SK-N-SH (cell line): Measurements from ENCODE around the gene NAA10. TPM values are rescaled to one million over a fixed set of nuclear protein-coding genes. Genes with fewer than 3 reads are reported as not detected.

Experiments used
- IRF3 ChIP-seq: fragments of 150-350 bp; IDR thresholded peaks from 2 replicates; pipeline ENCODE4 v1.6.1; 2016; ENCODE audit warnings: mild to moderate bottlenecking, low read depth, low read length
- MEF2A ChIP-seq: IDR thresholded peaks from 2 replicates; pipeline ENCODE4 v1.4.0; 2012; ENCODE audit warnings: low read depth, borderline replicate concordance
- MXI1 ChIP-seq: IDR thresholded peaks from 2 replicates; pipeline ENCODE4 v1.6.1; 2012; ENCODE audit warnings: mild to moderate bottlenecking, low read depth, low read length, improper control_type of control experiment
- USF2 ChIP-seq: fragments of 150-350 bp; IDR thresholded peaks from 2 replicates; pipeline ENCODE4 v1.6.1; 2017; ENCODE audit warnings: antibody characterized with exemption, low read length, low read depth, borderline replicate concordance
- polyA plus RNA-seq, 3 experiments: library from polyadenylated mRNA; depleted of rRNA; stranded (reverse); fragments of >200 nt; gene quantifications; 2 replicates each; pipeline ENCODE4 v1.2.3, GENCODE V29; 2012
- small RNA-seq, 7 experiments: library from RNA; depleted of rRNA; stranded (forward); fragments of <200 nt; gene quantifications; one replicate each; pipeline ENCODE3, GENCODE V24; 2012

Gene NAA10
- polyA plus RNA-seq, 1 of the 3 experiments (the other 2 are of a cell fraction) = 229 TPM

- TF ChIP-seq IRF3 (no peak), MXI1 (no peak), USF2 (no peak), MEF2A (no peak)
Measured at GRCh38 chrX:153879741-153880439, 54.9 kb downstream of the NAA10 start (continued).

Small RNA genes lying within 50 kb of the gene (small RNA-seq; reads per million reads assigned to genes)
- 0 reads per million in 7 experiments for gene MIR3202-1

Other genes starting within 250 kb of the NAA10 start
- 22.3 and 30.8 TPM in 2 replicates for gene SLC6A8, start 247.1 kb downstream of the NAA10 start, polyA plus RNA-seq (2012; rRNA removed)
- 173 and 220 TPM in 2 replicates for gene BCAP31, start 210.7 kb downstream of the NAA10 start, polyA plus RNA-seq (2012; rRNA removed)
- gene ABCD1, start 210.2 kb downstream of the NAA10 start, polyA plus RNA-seq (2012; rRNA removed) = 7.2 and 7.9 TPM in 2 replicates
- gene PLXNB3, start 170.8 kb downstream of the NAA10 start, polyA plus RNA-seq (2012; rRNA removed) = 13.8 and 15.5 TPM in 2 replicates
- 0.50 and 0.74 TPM in 2 replicates for gene SRPK3, start 154.0 kb downstream of the NAA10 start, polyA plus RNA-seq (2012; rRNA removed)
- 78.0 and 107 TPM in 2 replicates for gene IDH3G, start 140.7 kb downstream of the NAA10 start, polyA plus RNA-seq (2012; rRNA removed)
- 326 and 367 TPM in 2 replicates for gene SSR4, start 140.4 kb downstream of the NAA10 start, polyA plus RNA-seq (2012; rRNA removed)
- 1.9 and 2.4 TPM in 2 replicates for gene PDZD4, start 104.5 kb downstream of the NAA10 start, polyA plus RNA-seq (2012; rRNA removed)
- gene L1CAM, start 48.9 kb downstream of the NAA10 start, polyA plus RNA-seq (2012; rRNA removed) = 1.9 and 2.0 TPM in 2 replicates
- gene AVPR2, start 30.4 kb downstream of the NAA10 start, polyA plus RNA-seq (2012; rRNA removed) = not detected in 2 replicates
- gene ARHGAP4, start 8.8 kb downstream of the NAA10 start, polyA plus RNA-seq (2012; rRNA removed) = 1.6 and 2.2 TPM in 2 replicates
- gene RENBP, start 9.6 kb upstream of the NAA10 start, polyA plus RNA-seq (2012; rRNA removed) = 0.90 and 1.0 TPM in 2 replicates
- 4.7 and 9.5 TPM in 2 replicates for gene HCFC1, start 36.8 kb upstream of the NAA10 start, polyA plus RNA-seq (2012; rRNA removed)
- 9.4 and 10.9 TPM in 2 replicates for gene TMEM187, start 37.7 kb upstream of the NAA10 start, polyA plus RNA-seq (2012; rRNA removed)
- gene IRAK1, start 84.9 kb upstream of the NAA10 start, polyA plus RNA-seq (2012; rRNA removed) = 66.1 and 68.5 TPM in 2 replicates
- 7.0 and 8.2 TPM in 2 replicates for gene MECP2, start 162.7 kb upstream of the NAA10 start, polyA plus RNA-seq (2012; rRNA removed)
- gene OPN1LW, start 209.2 kb upstream of the NAA10 start, polyA plus RNA-seq (2012; rRNA removed) = not detected in 2 replicates
- not detected in 2 replicates for gene OPN1MW, start 247.6 kb upstream of the NAA10 start, polyA plus RNA-seq (2012; rRNA removed)